Mesenchymal stem cell (in vitro differentiated cells and primary cell): ENCODE results near the gene LRRC71.

Source experiments
- DNase-seq: peaks from one replicate; pipeline ENCODE4 v3.0.0-alpha.2; 2013
- H2AFZ ChIP-seq: one replicate; pipeline ENCODE4 v1.6.1; 2013; ENCODE audit warnings: low read depth, mild to moderate bottlenecking, control low read depth, inconsistent platforms, low read length, moderate library complexity
- H2AK5ac ChIP-seq: 2 replicates; pipeline ENCODE4 v1.6.1; 2013; ENCODE audit warnings: low read length, moderate library complexity, mild to moderate bottlenecking, inconsistent platforms; ENCODE audit not compliant: severe bottlenecking
- H2BK120ac ChIP-seq: one replicate; pipeline ENCODE4 v1.6.1; 2013; ENCODE audit warnings: low read depth, mild to moderate bottlenecking, inconsistent platforms, low read length, moderate library complexity
- H2BK12ac ChIP-seq, 2 experiments: one replicate each; pipeline ENCODE4 v1.6.1; 2013; ENCODE audit warnings: inconsistent platforms in 2 of 2, low read length in 2 of 2, mild to moderate bottlenecking in 2 of 2, moderate library complexity in 2 of 2, control low read depth in 1 of 2
- H2BK15ac ChIP-seq: one replicate; pipeline ENCODE4 v1.6.1; 2013; ENCODE audit warnings: mild to moderate bottlenecking, low read depth, inconsistent platforms; ENCODE audit not compliant: poor library complexity, severe bottlenecking
- H2BK5ac ChIP-seq: 2 replicates; pipeline ENCODE4 v1.6.1; 2013; ENCODE audit warnings: low read depth, mild to moderate bottlenecking, low read length, control low read depth, inconsistent platforms; ENCODE audit not compliant: poor library complexity, severe bottlenecking
- H3K14ac ChIP-seq, 2 experiments: one replicate each; pipeline ENCODE4 v1.6.1; 2013; ENCODE audit warnings: inconsistent platforms in 2 of 2, low read length in 2 of 2, control low read depth in 1 of 2, mild to moderate bottlenecking in 1 of 2, moderate library complexity in 1 of 2
- H3K18ac ChIP-seq, 2 experiments: one replicate each; pipeline ENCODE4 v1.6.1; 2013; ENCODE audit warnings: inconsistent platforms in 2 of 2, low read length in 2 of 2, control low read depth in 1 of 2, low read depth in 1 of 2, mild to moderate bottlenecking in 1 of 2
- H3K23ac ChIP-seq, 2 experiments: one replicate each; pipeline ENCODE4 v1.6.1; 2013; ENCODE audit warnings: inconsistent platforms in 2 of 2, low read length in 2 of 2, mild to moderate bottlenecking in 2 of 2, moderate library complexity in 2 of 2, control low read depth in 1 of 2
- H3K27ac ChIP-seq: 2 replicates; pipeline ENCODE4 v1.5.1; 2013; ENCODE audit warnings: mild to moderate bottlenecking, moderate library complexity, low read length, control low read depth, inconsistent platforms; ENCODE audit not compliant: poor library complexity, severe bottlenecking
- H3K27me3 ChIP-seq, 2 experiments: 2 replicates each; pipeline versions ENCODE4 v1.6.1 to v1.7.0; 2013; ENCODE audit warnings: low read length in 2 of 2, mild to moderate bottlenecking in 2 of 2, moderate library complexity in 2 of 2, control low read depth in 1 of 2, inconsistent platforms in 1 of 2; ENCODE audit not compliant: control insufficient read depth in 1 of 2, insufficient read depth in 1 of 2
- H3K36me3 ChIP-seq, 2 experiments: 2 replicates each; pipeline versions ENCODE4 v1.6.1 to v1.7.0; 2013; ENCODE audit warnings: low read length in 2 of 2, control low read depth in 1 of 2, inconsistent platforms in 1 of 2, low read depth in 1 of 2, mild to moderate bottlenecking in 1 of 2; ENCODE audit not compliant: insufficient read depth in 2 of 2, control insufficient read depth in 1 of 2
- H3K4ac ChIP-seq, 2 experiments: one replicate each; pipeline ENCODE4 v1.6.1; 2013; ENCODE audit warnings: inconsistent platforms in 2 of 2, low read length in 2 of 2, mild to moderate bottlenecking in 2 of 2, moderate library complexity in 2 of 2, control low read depth in 1 of 2, low read depth in 1 of 2
- H3K4me1 ChIP-seq: 2 replicates; pipeline ENCODE4 v1.6.1; 2013; ENCODE audit warnings: low read depth, low read length, control low read depth; ENCODE audit not compliant: control insufficient read depth, insufficient read depth
- H3K4me2 ChIP-seq: 2 replicates; pipeline ENCODE4 v1.6.1; 2013; ENCODE audit warnings: low read length, mild to moderate bottlenecking, inconsistent platforms; ENCODE audit not compliant: poor library complexity, severe bottlenecking
- H3K4me3 ChIP-seq, 2 experiments: 2 replicates each; pipeline versions ENCODE4 v1.5.1 to v1.7.0; 2013; ENCODE audit warnings: low read length in 2 of 2, mild to moderate bottlenecking in 2 of 2, control low read depth in 1 of 2, low read depth in 1 of 2; ENCODE audit not compliant: insufficient read depth in 1 of 2
- H3K79me1 ChIP-seq: replicated peaks from 2 replicates; pipeline ENCODE4 v1.6.1; 2013; ENCODE audit warnings: mild to moderate bottlenecking, control low read depth, low read length, inconsistent platforms; ENCODE audit not compliant: poor library complexity, severe bottlenecking
- H3K9ac ChIP-seq: 2 replicates; pipeline ENCODE4 v1.7.0; 2013; ENCODE audit warnings: mild to moderate bottlenecking, low read length, moderate library complexity
- H3K9me3 ChIP-seq: 2 replicates; pipeline ENCODE4 v1.7.0; 2013; ENCODE audit warnings: mild to moderate bottlenecking, low read length; ENCODE audit not compliant: control insufficient read depth
- H4K8ac ChIP-seq: one replicate; pipeline ENCODE4 v1.6.1; 2013; ENCODE audit warnings: inconsistent platforms, mild to moderate bottlenecking, low read length, moderate library complexity
- H4K91ac ChIP-seq: one replicate; pipeline ENCODE4 v1.6.1; 2013; ENCODE audit warnings: mild to moderate bottlenecking, low read length, inconsistent platforms
- WGBS: methylation state at CpG from one replicate; pipeline ENCODE4 v1.1.7; 2013; ENCODE audit warnings: mixed read lengths; 5-methylcytosine and 5-hydroxymethylcytosine counted together

The LRRC71 gene

DNA sequence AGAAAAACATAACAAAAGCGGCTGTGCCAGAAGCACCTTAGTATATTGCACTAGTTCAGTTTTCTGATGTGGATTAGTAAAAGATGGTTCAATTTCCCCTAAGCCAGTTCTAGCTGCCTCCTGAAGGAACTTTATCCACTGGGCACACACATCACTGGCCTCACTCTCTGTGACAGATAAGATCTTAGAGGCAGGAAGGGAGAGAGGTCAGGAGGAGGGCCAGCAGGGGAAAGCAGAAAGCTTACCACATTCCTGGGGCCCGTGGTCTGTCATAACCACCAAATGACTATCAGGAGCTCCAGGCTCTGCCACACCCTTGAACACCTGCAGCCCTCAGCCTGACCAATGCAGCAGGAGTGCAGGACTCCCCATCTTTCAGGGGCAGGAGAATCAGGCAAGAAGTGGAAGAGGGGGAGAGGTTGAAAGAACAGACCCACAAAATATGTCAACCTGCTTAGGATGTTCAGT, 37.8 kb downstream of the LRRC71 start:
- no peak overlapping the region for H2BK12ac ChIP-seq
- no peak overlapping the region for H2BK120ac ChIP-seq
- H4K91ac ChIP-seq, result no peak overlapping the region
- H3K27me3 ChIP-seq, result no peaks in the 10 kb centered on the region
- H3K36me3 ChIP-seq, result peaks cover 68 to 91% of the 10 kb centered on the region in 2 experiments
- H4K8ac ChIP-seq, result no peak overlapping the region
- no peak overlapping the region for H3K9ac ChIP-seq
- H2AFZ ChIP-seq, result no peak overlapping the region
- H3K79me1 ChIP-seq, result peaks cover 1% of the 10 kb centered on the region
- H2BK15ac ChIP-seq, result peak overlapping the region; percentile 30
- no peaks in the 10 kb centered on the region for H3K4me1 ChIP-seq
- DNase-seq, result no peak
- no peaks in the 10 kb centered on the region for H3K9me3 ChIP-seq
- no peak overlapping the region for H3K27ac ChIP-seq
- no peak overlapping the region for H2AK5ac ChIP-seq
- no peak overlapping the region for H3K4me3 ChIP-seq
- H3K18ac ChIP-seq, result no peak overlapping the region
- no peak overlapping the region for H3K4ac ChIP-seq
- H2BK5ac ChIP-seq, result no peak overlapping the region
- no peak overlapping the region for H3K4me2 ChIP-seq
- WGBS, result 100% methylated on average over 1 of the region's 2 CpGs
- no peak overlapping the region for H3K14ac ChIP-seq
- H3K23ac ChIP-seq, result no peak overlapping the region

DNA sequence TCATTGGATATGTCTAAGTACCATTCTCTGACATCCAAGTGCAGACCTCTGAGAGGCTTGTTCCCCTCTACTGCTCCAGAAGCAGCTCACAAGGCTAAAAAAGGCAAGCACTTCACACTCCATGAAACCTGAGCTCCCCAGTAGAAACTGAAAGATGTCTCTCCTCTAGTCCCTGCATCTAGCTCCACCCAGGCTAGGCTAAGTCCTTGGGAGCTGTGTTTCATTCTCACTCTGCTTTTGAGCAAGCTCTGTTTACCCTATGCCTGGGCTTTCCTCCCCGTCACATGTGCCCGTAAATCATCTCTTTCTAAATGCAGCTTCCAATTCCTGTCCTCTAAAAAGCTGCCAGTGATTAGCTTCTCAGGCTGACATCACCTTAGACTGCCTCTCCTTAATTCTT, 39.0 kb downstream of the LRRC71 start:
- H3K23ac ChIP-seq, result no peak overlapping the region
- 57% methylated on average over 2 of the region's 2 CpGs for WGBS
- H3K79me1 ChIP-seq, result peaks cover 1% of the 10 kb centered on the region
- peaks cover 73 to 86% of the 10 kb centered on the region in 2 experiments for H3K36me3 ChIP-seq
- H4K8ac ChIP-seq, result peak overlapping the region; percentile 19
- no peaks in the 10 kb centered on the region for H3K27me3 ChIP-seq
- peak; percentile 85 for DNase-seq
- no peak overlapping the region for H2BK15ac ChIP-seq
- H3K14ac ChIP-seq, result no peak overlapping the region
- H3K4me1 ChIP-seq, result no peaks in the 10 kb centered on the region
- no peak overlapping the region for H3K9ac ChIP-seq
- no peak overlapping the region for H4K91ac ChIP-seq
- no peak overlapping the region for H3K4me3 ChIP-seq
- H3K4me2 ChIP-seq, result no peak overlapping the region
- no peak overlapping the region for H2AFZ ChIP-seq
- no peak overlapping the region for H3K27ac ChIP-seq
- no peak overlapping the region for H2BK5ac ChIP-seq
- no peak overlapping the region for H3K18ac ChIP-seq
- no peak overlapping the region for H2BK120ac ChIP-seq
- H3K9me3 ChIP-seq, result no peaks in the 10 kb centered on the region
- H2BK12ac ChIP-seq, result no peak overlapping the region
- no peak overlapping the region for H3K4ac ChIP-seq
- no peak overlapping the region for H2AK5ac ChIP-seq

DNA sequence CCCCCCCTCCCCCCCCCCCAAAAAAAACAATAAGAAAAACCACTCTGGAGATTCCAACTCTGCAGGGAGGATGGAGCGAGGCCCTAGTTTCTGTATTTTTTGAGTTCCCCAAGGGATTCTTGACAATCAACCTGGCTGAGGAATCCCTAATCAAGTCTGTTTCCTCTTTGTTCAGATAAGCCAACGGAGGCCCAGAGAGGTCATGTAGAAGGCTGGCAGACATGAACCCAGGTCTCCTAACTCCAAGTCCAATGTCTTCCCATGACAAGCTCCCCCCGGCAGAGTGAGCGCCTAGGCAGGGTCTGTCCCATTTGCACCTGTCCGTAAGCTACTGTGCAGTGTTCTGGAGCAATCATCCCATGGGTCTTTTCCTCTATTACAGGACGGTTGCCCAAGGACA, 39.5 kb downstream of the LRRC71 start:
- Histone ChIP-seq H3K4me1 (no peaks in the 10 kb centered on the region), H2AK5ac (no peak overlapping the region), H3K36me3 (peaks cover 72 to 81% of the 10 kb centered on the region in 2 experiments), H3K9me3 (no peaks in the 10 kb centered on the region), H3K79me1 (peaks cover 1% of the 10 kb centered on the region), H3K27me3 (no peaks in the 10 kb centered on the region), H4K91ac (no peak overlapping the region), H3K4me3 (no peak overlapping the region), H2BK12ac (no peak overlapping the region), H3K27ac (no peak overlapping the region), H2BK5ac (no peak overlapping the region), H3K18ac (peak overlapping the region in 1 of 2 experiments; percentile 12), H2AFZ (no peak overlapping the region), H3K23ac (no peak overlapping the region), H2BK120ac (no peak overlapping the region), H3K4ac (no peak overlapping the region), H3K4me2 (no peak overlapping the region), H4K8ac (no peak overlapping the region), H3K14ac (no peak overlapping the region), H2BK15ac (peak overlapping the region; percentile 14), H3K9ac (no peak overlapping the region)
- no peak for DNase-seq
- WGBS, result 93% methylated on average over 6 of the region's 6 CpGs

DNA sequence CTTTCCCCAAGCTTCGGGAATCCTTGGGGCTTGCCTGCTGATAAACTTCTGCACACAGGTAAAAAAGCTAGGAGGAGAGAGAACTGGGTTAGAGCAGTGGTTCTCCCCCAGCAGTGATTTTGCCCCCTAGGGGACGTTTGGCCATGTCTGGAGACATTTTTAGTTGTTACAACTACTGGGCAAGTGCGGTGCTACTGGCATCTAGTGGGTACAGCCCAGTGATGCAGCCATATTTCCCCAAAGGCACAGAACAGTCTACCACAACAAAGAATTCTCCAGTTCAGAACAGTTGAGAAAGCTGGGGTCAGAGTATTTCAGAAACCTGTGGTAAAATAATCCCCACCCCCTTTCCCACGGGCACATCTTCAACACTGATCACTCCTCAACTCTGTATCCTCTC, 41.3 kb downstream of the LRRC71 start:
- Histone ChIP-seq H3K27ac (no peak overlapping the region), H3K4ac (no peak overlapping the region), H2BK5ac (no peak overlapping the region), H2AFZ (no peak overlapping the region), H3K79me1 (peaks cover 1% of the 10 kb centered on the region), H4K8ac (no peak overlapping the region), H2AK5ac (no peak overlapping the region), H3K9me3 (no peaks in the 10 kb centered on the region), H3K4me2 (no peak overlapping the region), H2BK15ac (no peak overlapping the region), H4K91ac (no peak overlapping the region), H3K36me3 (peaks cover 55 to 79% of the 10 kb centered on the region in 2 experiments), H3K14ac (no peak overlapping the region), H3K4me3 (no peak overlapping the region), H3K9ac (no peak overlapping the region), H3K27me3 (no peaks in the 10 kb centered on the region), H3K4me1 (no peaks in the 10 kb centered on the region), H2BK12ac (no peak overlapping the region), H2BK120ac (no peak overlapping the region), H3K18ac (no peak overlapping the region), H3K23ac (no peak overlapping the region)
- no peak for DNase-seq
- WGBS, result 72% methylated on average over 3 of the region's 4 CpGs
